Amniotic stem cell (primary cell): Measurements from ENCODE around the gene FMNL2.

ENCODE experiments used
- DNase-seq: peaks from one replicate; lab custom pipeline; 2025; lab: John Stamatoyannopoulos, UW

The FMNL2 gene

GRCh38 chr2:152405206-152406118, 70.5 kb downstream of the FMNL2 start:
- DNase-seq: no peak

- no peak for DNase-seq
Measured at GRCh38 chr2:152406119-152406835, 71.3 kb downstream of the FMNL2 start.

GRCh38 chr2:152406836-152407161, 71.8 kb downstream of the FMNL2 start:
- DNase-seq: no peak

DNA sequence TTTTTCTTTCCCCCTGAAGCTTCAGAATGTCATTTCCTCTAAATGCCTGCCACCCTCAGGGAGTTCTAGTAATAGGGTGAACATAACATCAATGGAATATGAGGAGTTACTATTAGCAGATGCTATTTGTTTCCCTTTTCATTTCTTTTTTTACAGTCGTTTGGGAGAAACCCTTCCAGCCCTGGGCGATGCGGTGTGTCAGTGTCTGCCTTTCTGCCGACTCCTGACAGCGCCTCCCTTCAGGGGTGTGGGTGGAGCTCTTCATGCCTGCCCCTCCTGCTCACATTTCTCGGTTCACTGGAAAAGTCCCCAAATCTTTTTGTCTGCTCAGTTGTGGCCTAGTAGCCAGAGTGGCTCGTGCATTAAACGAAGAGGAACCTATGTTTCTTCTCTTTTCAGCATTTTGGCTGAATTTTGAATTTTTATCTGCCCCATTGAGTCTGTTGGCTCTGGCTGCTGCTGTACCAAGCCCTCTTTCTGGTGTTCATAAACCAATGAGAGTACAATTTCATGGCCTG, 72.3 kb downstream of the FMNL2 start:
- no peak for DNase-seq

GRCh38 chr2:152407806-152408205, 72.8 kb downstream of the FMNL2 start:
- DNase-seq: no peak

DNA sequence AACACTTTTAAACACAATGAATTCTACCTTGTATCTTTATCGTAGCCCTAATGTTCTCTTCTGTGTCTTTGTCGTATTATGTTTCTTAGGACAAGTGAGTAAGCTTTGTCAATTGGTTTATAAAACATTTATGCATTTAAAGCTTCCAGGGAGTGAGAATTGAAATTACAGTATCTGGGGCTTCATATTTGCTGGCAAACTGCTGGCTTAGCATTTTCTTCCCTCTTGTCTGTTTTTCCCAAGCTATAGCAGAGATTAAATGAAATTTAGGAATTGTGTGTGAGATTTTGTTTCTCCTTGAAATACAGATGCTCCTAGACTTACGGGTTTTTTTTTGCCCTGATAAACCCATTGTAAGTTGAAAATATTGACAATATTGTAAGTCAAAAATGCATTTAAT, 73.3 kb downstream of the FMNL2 start:
- DNase-seq: no peak

- no peak for DNase-seq
Measured at GRCh38 chr2:152409386-152410164, 74.6 kb downstream of the FMNL2 start.

DNA sequence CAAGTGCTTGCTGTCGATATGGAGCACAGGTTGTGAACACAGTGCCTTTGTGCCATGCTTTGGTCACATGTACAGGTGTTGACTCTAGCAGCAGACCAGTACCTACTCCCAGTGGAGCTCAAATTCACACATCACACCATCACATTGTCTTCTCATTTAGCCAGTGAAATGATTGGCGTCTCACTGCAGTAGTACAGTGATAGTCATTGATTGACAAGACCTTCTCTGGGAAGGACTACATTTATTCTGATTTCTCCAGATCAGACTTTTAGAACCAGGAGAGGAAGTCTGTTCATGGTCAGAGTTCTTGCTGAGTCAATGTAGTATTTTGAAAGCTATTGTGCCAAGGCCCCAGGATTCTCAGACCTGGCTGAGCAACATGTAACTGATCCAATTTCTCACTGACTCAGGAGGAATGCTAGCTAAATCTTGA, 75.2 kb downstream of the FMNL2 start:
- no peak for DNase-seq

GRCh38 chr2:152411154-152411553, 76.2 kb downstream of the FMNL2 start:
- no peak for DNase-seq

DNA sequence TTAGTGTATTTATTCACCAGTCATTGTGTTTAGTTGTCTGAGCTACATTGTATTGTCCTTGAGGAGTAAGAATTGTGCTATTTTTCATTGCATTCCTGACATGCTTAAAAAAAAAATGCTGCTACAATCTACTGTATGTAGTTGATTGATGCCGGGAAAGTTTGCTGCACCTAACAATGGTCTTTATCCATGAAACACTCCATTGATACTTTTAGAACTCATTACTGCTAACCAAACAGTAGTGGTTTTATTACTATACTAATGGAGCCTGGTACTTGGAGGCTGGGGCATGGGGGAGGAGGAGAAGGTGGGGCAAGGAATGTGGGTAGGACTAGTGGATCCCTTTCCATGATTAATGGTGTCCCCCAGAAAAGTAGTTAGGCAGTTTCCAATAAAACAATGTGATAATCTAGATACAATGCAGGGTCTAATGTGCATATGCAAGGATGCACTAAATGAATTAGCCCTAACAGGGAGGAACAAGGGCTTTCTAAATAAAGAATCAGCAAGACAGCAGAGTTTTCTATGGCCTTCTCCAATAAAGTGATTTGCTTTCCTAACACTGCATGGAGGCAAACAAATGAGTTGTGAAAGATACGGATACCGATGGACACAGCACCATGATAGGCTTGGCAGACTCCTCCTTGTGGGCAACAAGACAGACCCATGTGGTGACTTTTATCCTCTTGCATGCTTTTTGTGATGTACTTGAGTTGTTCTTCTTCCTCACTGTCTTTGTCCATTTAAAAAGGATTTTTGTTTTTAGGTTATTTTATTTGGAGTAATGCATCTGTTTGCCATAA, 78.5 kb downstream of the FMNL2 start:
- no peak for DNase-seq

DNA sequence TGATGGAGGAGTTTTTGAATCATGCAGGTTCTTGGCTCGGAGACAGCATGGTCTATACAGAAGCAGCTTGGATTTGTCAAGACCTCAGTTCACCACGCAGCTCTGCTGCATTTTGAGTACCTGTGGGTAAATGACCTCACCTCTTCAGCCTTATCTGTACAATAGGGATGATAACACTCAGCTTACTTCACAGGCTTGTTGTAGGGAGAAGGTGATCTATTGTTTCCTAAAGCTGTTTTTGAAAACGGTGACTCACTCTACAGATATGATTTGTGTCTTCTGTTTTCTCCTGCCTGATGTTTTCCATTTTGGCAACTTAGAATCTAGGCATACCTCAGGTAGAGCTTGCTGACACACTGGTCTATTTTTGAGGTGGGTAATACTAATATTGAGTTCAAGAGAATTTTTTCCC, 80.3 kb downstream of the FMNL2 start:
- DNase-seq: no peak

- no peak for DNase-seq
Measured at GRCh38 chr2:152415796-152416195, 80.8 kb downstream of the FMNL2 start.

DNA sequence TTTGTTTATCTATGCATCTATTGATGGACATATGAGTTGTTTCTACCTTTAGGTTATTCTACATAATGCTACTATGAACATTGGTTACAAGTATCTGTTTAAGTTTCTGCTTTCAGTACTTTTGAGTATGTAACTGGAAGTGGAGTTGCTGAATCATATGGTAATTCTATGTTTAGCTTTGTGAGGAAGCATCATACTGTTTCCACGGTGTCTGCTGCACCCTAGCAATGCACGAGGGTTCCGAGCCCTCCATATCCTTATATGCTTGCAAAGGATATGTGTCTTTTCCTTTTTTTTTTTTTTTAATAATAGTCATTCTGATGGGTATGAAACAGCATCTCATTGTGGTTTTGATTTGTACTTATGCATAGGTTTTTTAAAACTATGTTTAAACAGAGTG, 83.7 kb downstream of the FMNL2 start:
- no peak for DNase-seq

- no peak for DNase-seq
Measured at GRCh38 chr2:152419944-152420343, 85.0 kb downstream of the FMNL2 start.

DNA sequence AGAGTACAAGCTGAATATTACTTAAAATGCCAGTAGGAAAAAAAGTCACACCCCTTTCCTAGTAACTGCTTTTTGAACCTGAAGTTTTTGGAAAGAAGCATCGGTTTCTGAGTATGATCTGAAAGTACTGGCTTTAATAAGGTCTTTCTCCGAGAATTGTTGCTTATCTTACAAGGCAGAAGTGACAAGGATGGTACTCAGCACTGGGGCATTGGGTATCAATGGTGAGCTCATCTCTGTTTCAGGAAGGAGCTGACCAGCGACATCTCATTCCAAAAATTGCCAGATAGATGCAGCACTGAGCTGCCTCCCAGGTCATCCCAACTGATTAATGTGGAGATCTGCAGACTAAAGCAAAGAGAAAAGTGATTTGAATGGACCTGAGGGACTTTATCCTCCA, 85.4 kb downstream of the FMNL2 start:
- DNase-seq: no peak

- DNase-seq: no peak
Measured at GRCh38 chr2:152420936-152421335, 86.0 kb downstream of the FMNL2 start.

DNA sequence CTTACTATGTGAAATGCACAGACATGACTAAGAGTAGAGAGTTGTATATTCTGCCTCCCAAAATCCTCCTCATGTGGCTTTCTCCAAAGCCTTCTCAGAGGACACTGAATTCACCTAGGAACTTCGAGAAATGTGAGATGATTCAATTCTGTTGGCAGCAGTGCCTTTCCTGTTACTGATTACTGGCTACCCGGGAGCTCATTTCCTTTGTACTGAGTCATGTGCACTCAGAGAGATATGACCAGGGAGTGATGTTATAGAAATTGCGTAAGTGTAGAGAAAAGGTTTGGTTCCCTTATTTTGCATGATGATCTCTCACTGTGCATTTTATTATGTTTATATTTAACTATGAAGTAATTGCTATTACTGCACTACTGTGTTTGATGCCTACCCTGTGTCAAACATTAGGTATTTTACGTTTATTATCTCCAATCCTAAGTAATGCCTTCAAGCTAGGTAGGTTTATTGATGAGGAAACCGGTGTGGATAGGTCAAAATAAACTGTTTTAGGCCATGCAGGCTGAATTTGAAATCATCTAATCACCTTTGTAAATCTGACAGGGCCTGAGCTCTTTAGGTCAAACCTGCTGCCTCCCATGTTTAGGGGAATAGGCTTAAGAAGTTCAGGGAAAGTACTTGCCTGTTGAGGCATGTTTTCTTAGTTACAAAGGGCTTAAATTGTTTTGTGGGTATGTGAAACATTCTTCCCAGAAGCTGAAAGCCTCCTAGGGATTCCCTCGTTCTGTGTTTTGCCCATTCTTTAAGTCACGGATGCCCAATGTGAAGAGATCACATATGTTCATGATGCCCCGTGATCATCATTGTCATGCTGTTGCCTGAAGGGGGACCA, 86.8 kb downstream of the FMNL2 start:
- DNase-seq: peak; percentile 95

DNA sequence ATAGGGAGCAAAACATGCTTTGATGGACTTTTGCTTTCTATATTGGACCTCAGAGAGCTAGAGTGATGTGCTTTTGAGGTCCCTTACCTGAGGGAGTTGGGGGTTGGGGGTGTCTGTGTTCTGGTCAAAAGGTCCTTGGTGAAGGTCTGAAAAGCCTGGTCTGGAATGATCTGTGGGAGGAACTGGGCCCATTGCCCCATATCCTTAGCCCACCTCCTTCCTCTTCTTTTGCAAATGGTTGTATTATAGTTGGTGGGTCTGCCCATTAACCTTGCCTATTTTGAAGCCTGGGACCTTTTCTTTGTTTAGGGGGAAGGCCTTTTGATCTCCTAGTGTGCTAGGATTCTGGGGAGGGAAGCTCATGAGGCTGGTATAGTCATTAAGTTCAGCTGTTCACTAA, 88.7 kb downstream of the FMNL2 start:
- DNase-seq: no peak

GRCh38 chr2:152425765-152426727, 91.1 kb downstream of the FMNL2 start:
- DNase-seq: no peak
